GM19099 (cell line): ENCODE measurements around the gene KIF1C.

Experiments used
- POLR2A ChIP-seq: IDR thresholded peaks from 3 replicates; pipeline ENCODE4 v1.6.1; 2011; ENCODE audit warnings: low read depth; ENCODE audit not compliant: insufficient read length; ENCODE audit errors: extremely low read depth

The KIF1C gene

GRCh38 chr17:5020502-5021023, 22.8 kb downstream of the KIF1C start:
- TF ChIP-seq POLR2A = no peak

GRCh38 chr17:5022171-5022711, 24.5 kb downstream of the KIF1C start:
- TF ChIP-seq POLR2A = no peak

DNA sequence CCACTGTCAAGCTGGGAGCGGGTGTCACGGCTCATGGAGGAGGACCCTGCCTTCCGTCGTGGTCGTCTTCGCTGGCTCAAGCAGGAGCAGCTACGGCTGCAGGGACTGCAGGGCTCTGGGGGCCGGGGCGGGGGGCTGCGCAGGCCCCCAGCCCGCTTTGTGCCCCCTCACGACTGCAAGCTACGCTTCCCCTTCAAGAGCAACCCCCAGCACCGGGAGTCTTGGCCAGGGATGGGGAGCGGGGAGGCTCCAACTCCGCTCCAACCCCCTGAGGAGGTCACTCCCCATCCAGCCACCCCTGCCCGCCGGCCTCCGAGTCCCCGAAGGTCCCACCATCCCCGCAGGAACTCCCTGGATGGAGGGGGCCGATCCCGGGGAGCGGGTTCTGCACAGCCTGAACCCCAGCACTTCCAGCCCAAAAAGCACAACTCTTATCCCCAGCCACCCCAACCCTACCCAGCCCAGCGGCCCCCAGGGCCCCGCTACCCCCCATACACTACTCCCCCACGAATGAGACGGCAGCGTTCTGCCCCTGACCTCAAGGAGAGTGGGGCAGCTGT, 25.9 kb downstream of the KIF1C start:
- no peak for TF ChIP-seq POLR2A

DNA sequence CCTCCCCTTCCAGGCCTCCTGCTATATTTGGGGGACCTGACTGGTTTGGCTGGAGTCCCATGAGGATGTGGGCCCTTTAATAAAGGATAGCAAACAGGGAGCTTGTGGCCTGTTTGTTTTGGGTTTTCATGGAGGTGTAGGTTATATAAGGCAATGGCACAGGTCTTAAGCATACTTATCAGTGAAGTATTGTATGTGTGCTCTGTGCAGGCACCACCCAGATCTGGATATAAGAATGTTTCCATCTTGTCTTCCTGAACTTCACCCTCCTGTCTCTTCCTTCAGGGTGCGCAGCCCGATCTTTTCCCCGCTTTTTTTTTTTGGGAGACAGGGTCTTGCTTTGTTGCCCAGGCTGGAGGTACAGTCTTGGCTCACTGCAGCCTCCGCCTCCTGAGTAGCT, 26.9 kb downstream of the KIF1C start:
- no peak for TF ChIP-seq POLR2A

GRCh38 chr17:5027299-5027698, 29.5 kb downstream of the KIF1C start:
- no peak for TF ChIP-seq POLR2A

- TF ChIP-seq POLR2A = no peak
These were observed 30.2 kb downstream of the KIF1C start for GRCh38 chr17:5027916-5028315.

DNA sequence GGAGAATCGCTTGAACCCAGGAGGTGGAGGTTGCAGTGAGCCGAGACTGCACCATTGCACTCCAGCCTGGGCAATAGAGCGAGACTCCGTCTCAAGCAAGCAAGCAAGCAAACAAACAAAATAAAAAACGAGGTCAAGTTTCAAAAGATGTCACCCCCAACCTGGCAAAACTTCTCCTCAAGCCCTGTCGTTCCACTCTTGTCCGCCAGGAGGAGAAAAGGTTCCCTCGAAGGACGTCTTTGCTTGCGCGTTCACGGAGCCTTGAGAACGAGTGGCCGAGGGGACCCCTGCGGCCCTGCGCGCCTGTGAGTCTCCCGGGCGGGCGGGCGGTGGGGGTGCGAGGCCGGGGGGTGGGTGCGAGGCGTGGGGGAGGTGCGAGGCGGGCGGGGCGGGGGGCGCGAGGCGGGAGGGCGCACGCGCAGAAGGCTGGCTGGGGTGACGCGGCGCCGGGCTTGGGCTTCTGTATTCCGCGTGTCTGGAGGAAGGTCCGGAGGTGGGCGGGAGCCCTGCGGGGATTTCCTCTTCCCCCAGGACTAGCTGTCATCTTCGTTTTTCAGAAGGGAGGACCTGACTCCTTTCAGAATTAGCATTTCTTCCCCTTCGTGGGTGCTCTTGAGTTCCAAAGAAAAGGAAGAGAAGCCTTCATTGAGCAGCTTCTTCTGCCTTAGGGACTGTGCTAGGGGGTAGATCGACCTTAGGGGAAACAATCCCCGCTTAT, 33.8 kb downstream of the KIF1C start:
- TF ChIP-seq POLR2A = peak; percentile 35

DNA sequence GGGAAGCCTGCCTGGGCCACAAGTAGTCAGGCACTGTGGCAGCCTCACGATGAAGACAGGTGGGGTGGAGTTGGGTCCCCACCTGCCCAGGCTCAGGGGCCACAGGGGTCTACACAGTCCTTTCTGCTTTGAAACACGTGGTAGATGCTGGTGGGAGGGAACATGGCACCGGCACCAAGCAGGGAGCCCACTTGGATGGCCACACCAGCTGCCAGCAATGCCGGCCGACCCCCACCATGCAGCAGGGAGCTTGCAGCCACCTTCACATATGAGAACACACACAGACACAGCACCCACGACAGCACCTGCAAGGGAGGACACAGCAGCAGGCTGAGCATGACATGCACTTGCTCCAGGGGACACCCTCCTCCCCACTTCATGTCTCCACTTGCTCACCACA, 35.1 kb downstream of the KIF1C start:
- no peak for TF ChIP-seq POLR2A

DNA sequence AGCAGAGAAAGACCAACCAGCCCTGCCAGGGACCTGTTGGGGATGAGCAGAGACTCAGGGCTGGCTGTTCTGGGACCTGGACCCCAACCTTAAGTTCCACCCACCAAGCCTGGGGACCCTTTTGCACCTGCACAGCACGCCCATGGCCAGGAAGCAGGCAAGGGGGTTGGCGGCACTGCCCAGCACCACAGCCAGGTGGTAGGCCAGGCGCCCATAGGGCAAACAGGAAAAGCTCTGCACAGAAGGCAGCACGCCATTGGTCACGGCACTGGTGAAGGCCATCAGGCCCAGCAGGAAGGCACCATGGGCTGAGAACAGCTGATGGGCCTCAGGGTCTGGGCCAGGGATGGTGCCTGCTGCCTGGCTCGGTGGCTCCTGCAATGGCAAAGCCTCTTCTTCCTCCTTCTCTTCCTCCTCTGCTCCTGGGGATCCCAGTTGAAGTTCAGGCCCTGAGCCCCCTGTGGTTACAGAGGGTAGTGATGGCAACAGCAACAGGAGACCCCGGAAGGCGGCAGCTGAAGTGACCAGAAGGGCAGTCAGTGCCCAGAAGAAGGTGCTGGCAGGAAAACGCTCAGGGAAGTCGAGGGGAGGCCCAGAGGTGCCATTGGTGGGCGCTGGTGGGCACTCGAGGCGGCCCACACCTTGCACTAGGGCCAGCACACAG, 35.7 kb downstream of the KIF1C start:
- no peak for TF ChIP-seq POLR2A

DNA sequence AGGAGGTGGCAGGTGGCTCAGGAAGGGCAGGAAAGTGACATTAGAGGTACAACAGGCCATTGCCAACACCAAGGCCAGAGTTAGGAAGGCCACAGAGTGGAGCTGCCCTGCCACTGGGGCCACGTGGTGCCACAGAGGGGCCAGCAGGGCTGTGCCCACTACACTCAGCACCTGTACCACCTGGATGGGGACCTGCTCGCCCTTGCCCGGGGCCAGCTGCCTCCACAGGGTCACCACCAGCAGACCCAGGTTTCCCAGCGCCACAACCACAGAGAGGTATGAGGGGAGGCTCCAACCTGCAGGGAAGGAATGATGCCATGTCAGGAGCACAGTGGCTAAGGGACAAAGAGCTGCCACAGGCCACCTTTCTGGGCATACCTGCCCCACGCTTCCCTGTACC, 36.3 kb downstream of the KIF1C start:
- no peak for TF ChIP-seq POLR2A

- no peak for TF ChIP-seq POLR2A
These were observed 36.9 kb downstream of the KIF1C start for GRCh38 chr17:5034651-5035050.

GRCh38 chr17:5035315-5035714, 37.6 kb downstream of the KIF1C start, which contains the start of gene SLC52A1:
SLC52A1 (minus strand) TSS chr17:5035426; CDS start chr17:5034606, 820 bp downstream.
- no peak for TF ChIP-seq POLR2A

GRCh38 chr17:5042157-5043022, 44.6 kb downstream of the KIF1C start:
- no peak for TF ChIP-seq POLR2A

DNA sequence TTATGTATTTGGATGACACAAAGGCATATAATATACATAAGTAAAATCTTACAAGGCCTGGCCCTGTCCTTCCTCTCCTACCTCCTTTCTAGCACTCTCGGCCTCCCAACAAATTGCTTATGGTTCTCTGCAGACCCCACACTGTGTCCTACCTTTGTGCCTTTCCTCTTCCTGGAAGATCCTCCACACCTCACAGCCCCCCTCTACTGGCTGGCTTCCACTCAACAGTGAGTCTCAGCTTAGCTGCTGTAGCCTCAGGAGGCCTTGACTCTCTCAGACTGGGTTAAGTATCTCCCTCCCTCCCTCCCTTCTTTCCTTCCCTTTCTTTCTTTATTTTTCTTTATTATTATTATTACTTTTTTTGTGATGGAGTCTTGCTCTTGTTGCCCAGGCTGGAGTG, 45.8 kb downstream of the KIF1C start:
- TF ChIP-seq POLR2A = no peak

DNA sequence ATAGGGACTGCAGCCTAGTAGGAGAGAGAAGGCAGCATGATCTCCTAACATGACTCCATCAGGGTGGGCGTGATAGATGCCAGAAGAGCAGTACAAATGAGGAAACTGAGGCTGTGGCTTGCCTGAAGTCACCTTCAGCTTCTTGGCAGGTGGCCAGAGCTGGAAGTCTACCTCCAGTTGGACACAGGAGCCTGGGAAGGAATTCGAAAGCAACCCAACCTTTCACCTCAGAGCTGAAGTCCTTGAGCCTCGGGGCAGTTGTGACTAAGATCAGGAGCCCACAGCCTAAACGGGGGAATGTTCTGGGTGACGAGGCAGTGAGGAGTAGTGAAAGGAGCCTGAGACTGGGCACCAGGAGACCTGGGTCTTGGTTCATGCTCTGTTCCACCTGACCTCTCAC, 46.9 kb downstream of the KIF1C start:
- TF ChIP-seq POLR2A = no peak
